Endodermal cell (in vitro differentiated cells): ENCODE results near the gene PPM1L. TPM values are rescaled to one million over a fixed set of nuclear protein-coding genes. Genes with fewer than 3 reads are reported as not detected.

ENCODE experiments used
- DNase-seq: peaks from one replicate; pipeline ENCODE4 v3.0.0-alpha.2; 2017
- H3K27ac ChIP-seq: 2 replicates; pipeline ENCODE4 v1.5.1; 2013; ENCODE audit warnings: mild to moderate bottlenecking, low read depth, low read length, moderate library complexity
- H3K27me3 ChIP-seq: 2 replicates; pipeline ENCODE4 v1.6.1; 2013; ENCODE audit warnings: mild to moderate bottlenecking, low read length, moderate library complexity; ENCODE audit not compliant: insufficient read depth, control insufficient read depth, poor library complexity, severe bottlenecking
- H3K36me3 ChIP-seq: 2 replicates; pipeline ENCODE4 v1.7.0; 2013; ENCODE audit warnings: mild to moderate bottlenecking, low read length, moderate library complexity; ENCODE audit not compliant: control insufficient read depth, insufficient read depth
- H3K4me1 ChIP-seq: one replicate; pipeline ENCODE4 v1.7.0; 2013; ENCODE audit warnings: low read length; ENCODE audit not compliant: control insufficient read depth, insufficient read depth
- H3K4me3 ChIP-seq: 2 replicates; pipeline ENCODE4 v1.5.1; 2013; ENCODE audit warnings: mild to moderate bottlenecking, low read length, moderate library complexity
- H3K9ac ChIP-seq: 2 replicates; pipeline ENCODE4 v1.6.1; 2013; ENCODE audit warnings: mild to moderate bottlenecking, low read length, moderate library complexity; ENCODE audit not compliant: poor library complexity, severe bottlenecking; ENCODE audit errors: extremely low read depth
- H3K9me3 ChIP-seq: 2 replicates; pipeline ENCODE4 v1.6.1; 2013; ENCODE audit warnings: mild to moderate bottlenecking, low read length, moderate library complexity; ENCODE audit not compliant: control insufficient read depth
- H3K27ac Mint-ChIP-seq: 2 replicates; pipeline ENCODE4 v1.8.0; 2020; ENCODE audit warnings: mixed read lengths
- H3K27me3 Mint-ChIP-seq: 2 replicates; pipeline ENCODE4 v1.8.0; 2021; ENCODE audit warnings: mild to moderate bottlenecking, mixed read lengths; ENCODE audit not compliant: insufficient read depth
- H3K36me3 Mint-ChIP-seq: 2 replicates; pipeline ENCODE4 v1.8.0; 2020; ENCODE audit warnings: low read depth, mixed read lengths
- H3K4me1 Mint-ChIP-seq: 2 replicates; pipeline ENCODE4 v1.8.0; 2020; ENCODE audit warnings: mixed read lengths
- H3K4me3 Mint-ChIP-seq: 2 replicates; pipeline ENCODE4 v1.8.0; 2020; ENCODE audit warnings: mild to moderate bottlenecking, moderate library complexity, mixed read lengths
- H3K9me3 Mint-ChIP-seq: 2 replicates; pipeline ENCODE4 v1.8.0; 2020; ENCODE audit warnings: mild to moderate bottlenecking, mixed read lengths
- WGBS, 2 experiments: methylation state at CpG; one replicate each; pipeline versions ENCODE4 v1.1.5 to v1.1.7; 2013; ENCODE audit warnings: missing lambda C conversion rate in 2 of 2, mixed read lengths in 1 of 2; ENCODE audit not compliant: insufficient coverage in 1 of 2, insufficient read length in 1 of 2; 5-methylcytosine and 5-hydroxymethylcytosine counted together
- total RNA-seq, 2 donors: library from RNA; stranded (reverse); fragmentation: NEBNext Ultra II Directional in 1 of 2; extraction: Animal tissue kit (Norgen Biotek cat#: 25700) in 1 of 2; gene quantifications; 2 replicates in 1 of 2; 3 replicates in 1 of 2; pipeline ENCODE4 v1.2.1, GENCODE V29; 2021
- TF ChIP-seq, protein P1 (sequence below): fragments of 200-600 bp; sonication (generic); conservative IDR thresholded peaks from 2 replicates; pipeline ENCODE4 v1.5.0; 2021; ENCODE audit warnings: antibody characterized with exemption, mild to moderate bottlenecking

Gene PPM1L
- total RNA-seq, 2 donors from 2014 or later, result 1.6 to 3.3 TPM

DNA sequence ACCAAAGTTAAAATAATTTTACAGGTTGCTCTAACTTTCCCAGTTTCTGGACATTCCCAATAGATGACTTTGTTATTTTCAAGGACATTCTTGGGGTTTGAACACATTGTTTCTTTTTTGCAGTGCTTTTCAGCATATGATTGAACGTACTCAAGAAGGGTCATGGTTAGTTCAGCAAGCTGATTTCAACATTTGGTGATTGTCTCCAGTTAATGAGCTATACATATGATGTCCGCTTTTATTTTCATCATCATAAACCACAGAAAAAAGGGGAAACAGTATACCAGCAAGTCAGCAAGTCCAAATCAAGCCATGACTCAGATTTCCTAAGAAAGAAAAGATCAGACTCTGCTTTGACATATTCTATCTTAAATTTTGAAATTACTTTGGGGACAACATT, 279.7 kb downstream of the PPM1L start:
- H3K9ac ChIP-seq, result no peak overlapping the region
- no peaks in the 10 kb centered on the region for H3K36me3 ChIP-seq
- DNase-seq, result no peak
- H3K4me1 ChIP-seq, result no peaks in the 10 kb centered on the region
- Mint-ChIP-seq H3K4me1 (no peaks in the 10 kb centered on the region), H3K27ac (no peak overlapping the region), H3K4me3 (no peak overlapping the region), H3K36me3 (no peaks in the 10 kb centered on the region), H3K27me3 (no peaks in the 10 kb centered on the region), H3K9me3 (peaks cover 22% of the 10 kb centered on the region)
- no peaks in the 10 kb centered on the region for H3K9me3 ChIP-seq
- no peak overlapping the region for H3K4me3 ChIP-seq
- no peak overlapping the region for H3K27ac ChIP-seq
- WGBS, 2 experiments, result 80 to 89% methylated on average over 1 to 2 of the region's 2 CpGs
- TF ChIP-seq, protein P1, sequence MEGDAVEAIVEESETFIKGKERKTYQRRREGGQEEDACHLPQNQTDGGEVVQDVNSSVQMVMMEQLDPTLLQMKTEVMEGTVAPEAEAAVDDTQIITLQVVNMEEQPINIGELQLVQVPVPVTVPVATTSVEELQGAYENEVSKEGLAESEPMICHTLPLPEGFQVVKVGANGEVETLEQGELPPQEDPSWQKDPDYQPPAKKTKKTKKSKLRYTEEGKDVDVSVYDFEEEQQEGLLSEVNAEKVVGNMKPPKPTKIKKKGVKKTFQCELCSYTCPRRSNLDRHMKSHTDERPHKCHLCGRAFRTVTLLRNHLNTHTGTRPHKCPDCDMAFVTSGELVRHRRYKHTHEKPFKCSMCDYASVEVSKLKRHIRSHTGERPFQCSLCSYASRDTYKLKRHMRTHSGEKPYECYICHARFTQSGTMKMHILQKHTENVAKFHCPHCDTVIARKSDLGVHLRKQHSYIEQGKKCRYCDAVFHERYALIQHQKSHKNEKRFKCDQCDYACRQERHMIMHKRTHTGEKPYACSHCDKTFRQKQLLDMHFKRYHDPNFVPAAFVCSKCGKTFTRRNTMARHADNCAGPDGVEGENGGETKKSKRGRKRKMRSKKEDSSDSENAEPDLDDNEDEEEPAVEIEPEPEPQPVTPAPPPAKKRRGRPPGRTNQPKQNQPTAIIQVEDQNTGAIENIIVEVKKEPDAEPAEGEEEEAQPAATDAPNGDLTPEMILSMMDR, result no peak
- no peaks in the 10 kb centered on the region for H3K27me3 ChIP-seq

GRCh38 chr3:161038725-161039124, 282.7 kb downstream of the PPM1L start:
- Mint-ChIP-seq H3K9me3 (peaks cover 14% of the 10 kb centered on the region), H3K27ac (no peak overlapping the region), H3K36me3 (no peaks in the 10 kb centered on the region), H3K4me3 (no peak overlapping the region), H3K4me1 (no peaks in the 10 kb centered on the region), H3K27me3 (no peaks in the 10 kb centered on the region)
- Histone ChIP-seq H3K27me3 (no peaks in the 10 kb centered on the region), H3K9me3 (no peaks in the 10 kb centered on the region), H3K9ac (no peak overlapping the region), H3K27ac (no peak overlapping the region), H3K36me3 (no peaks in the 10 kb centered on the region), H3K4me1 (no peaks in the 10 kb centered on the region), H3K4me3 (no peak overlapping the region)
- TF ChIP-seq, protein P1, result no peak
- 85 to 100% methylated on average over 1 to 3 of the region's 3 CpGs for WGBS, 2 experiments
- no peak for DNase-seq

DNA sequence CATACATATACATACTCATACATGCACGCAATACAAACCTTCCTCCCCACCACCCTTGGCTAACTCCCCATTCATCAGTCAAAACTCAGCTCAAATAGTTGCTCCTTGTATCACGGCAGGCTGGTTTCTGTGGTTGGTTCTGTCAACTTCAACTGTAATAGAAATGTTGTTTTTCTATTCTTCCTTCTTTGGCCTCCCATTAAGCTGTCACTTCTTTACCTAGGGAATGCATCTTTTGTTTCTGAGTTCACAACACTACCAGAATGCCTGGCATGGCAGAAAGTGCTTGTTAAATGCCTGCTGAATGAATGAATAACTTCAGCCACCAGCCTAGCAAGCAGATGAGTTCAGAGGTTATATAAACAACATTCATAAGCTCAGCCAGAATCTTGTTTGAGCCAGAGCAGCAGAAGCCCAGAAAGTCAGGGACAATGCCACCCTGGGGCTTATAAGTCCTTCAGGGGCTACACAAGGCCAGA, 286.0 kb downstream of the PPM1L start:
- Histone ChIP-seq H3K4me3 (no peak overlapping the region), H3K9ac (no peak overlapping the region), H3K9me3 (no peaks in the 10 kb centered on the region), H3K27me3 (no peaks in the 10 kb centered on the region), H3K27ac (no peak overlapping the region), H3K4me1 (no peaks in the 10 kb centered on the region), H3K36me3 (no peaks in the 10 kb centered on the region)
- Mint-ChIP-seq H3K4me3 (no peak overlapping the region), H3K27me3 (no peaks in the 10 kb centered on the region), H3K4me1 (no peaks in the 10 kb centered on the region), H3K36me3 (no peaks in the 10 kb centered on the region), H3K9me3 (peaks cover 6% of the 10 kb centered on the region), H3K27ac (no peak overlapping the region)
- WGBS, 2 experiments, result 80 to 93% methylated on average over 2 of the region's 2 CpGs
- TF ChIP-seq, protein P1, result no peak
- DNase-seq, result no peak
